Esophagus muscularis mucosa (tissue), 4 donors: Measurements from ENCODE around the gene PJA2.

ENCODE experiments used
- CTCF ChIP-seq, 3 experiments: fragments of 200-600 bp in 2 of 3; fragments of 450-650 bp in 1 of 3; sonication (generic) in 2 of 3; IDR thresholded peaks; one replicate each; pipeline ENCODE4 v1.5.1; 2017 to 2019; ENCODE audit warnings: antibody characterized with exemption in 3 of 3, mild to moderate bottlenecking in 2 of 3, moderate library complexity in 1 of 3
- EP300 ChIP-seq: sonication (generic); formaldehyde crosslinking; IDR thresholded peaks from one replicate; pipeline ENCODE4 v1.6.1; 2017; ENCODE audit warnings: antibody characterized with exemption
- POLR2A ChIP-seq: fragments of 450-650 bp; IDR thresholded peaks from one replicate; pipeline ENCODE4 v1.6.1; 2017; ENCODE audit warnings: antibody characterized with exemption, moderate library complexity, mild to moderate bottlenecking, low read depth
- POLR2AphosphoS5 ChIP-seq, 2 donors: sonication (generic); formaldehyde crosslinking; IDR thresholded peaks; one replicate each; pipeline ENCODE4 v1.6.1; 2017; ENCODE audit warnings: antibody characterized with exemption in 2 of 2

- no peak for TF ChIP-seq CTCF (IDR thresholded peaks at IDR 0.05)
- TF ChIP-seq POLR2A = no peak
- TF ChIP-seq EP300 = no peak
- no peak for TF ChIP-seq POLR2AphosphoS5 (IDR thresholded peaks at IDR 0.05)
These were observed 1.4 kb upstream of the PJA2 start for GRCh38 chr5:109411149-109411514.
